Frontal cortex (tissue), 4 donors: ENCODE data around the gene ARF1. TPM values are rescaled to one million over a fixed set of nuclear protein-coding genes. Genes with fewer than 3 reads are reported as not detected.
A peak's percentile ranks its signal among the peaks of the same experiment; 100 is the strongest.
"Not testable (repeated sequence)": the region's sequence is repeated elsewhere in the genome, so short reads cannot be mapped to it uniquely, and the experiment has no call there.

ENCODE experiments used
- DNase-seq, 2 donors: peaks; one replicate each; pipeline ENCODE4 v3.0.0; 2012; ENCODE audit warnings: low spot score in 2 of 2
- FAIRE-seq: peaks from 2 replicates; lab custom pipeline; 2012; peaks lifted over from hg19 to GRCh38; lab: Jason Lieb, UNC
- total RNA-seq: library from RNA; depleted of rRNA; stranded (reverse); fragments of >200 nt; gene quantifications from one replicate; pipeline ENCODE4 v1.2.3, GENCODE V29; 2014
- donor health status: control.
- donor health status: control.
- donor health status: control.

ARF1 gene
- total RNA-seq, 1 donor from 2014 or later = 107 TPM

DNA sequence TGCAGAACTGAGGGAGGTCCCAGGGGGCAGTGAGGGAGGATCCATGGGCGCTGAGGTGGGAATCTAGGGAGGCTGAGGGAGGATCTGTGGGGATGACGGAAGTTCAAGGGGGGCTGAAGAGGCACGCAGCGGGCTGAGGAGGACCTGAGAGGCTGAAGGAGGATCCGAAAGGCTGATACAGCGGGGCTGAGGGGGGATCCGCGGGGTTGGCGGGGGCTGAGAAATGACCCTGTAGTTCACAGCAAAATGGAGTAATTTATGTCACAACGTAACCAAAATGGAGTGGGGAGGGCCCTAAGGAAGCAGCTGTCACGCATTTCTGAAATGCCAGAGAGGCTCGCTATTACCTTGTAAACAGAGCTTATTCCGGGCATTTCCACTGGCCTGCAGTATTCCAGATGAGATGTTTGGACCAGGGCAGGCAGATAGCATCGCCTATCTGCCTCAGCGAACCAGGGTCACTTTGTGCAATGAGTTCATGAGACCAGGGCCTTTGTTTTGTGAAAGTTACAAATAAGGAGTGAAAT, 27.5 kb downstream of the ARF1 start:
- DNase-seq = peak in 1 of 2 donors; percentile 5
- no peak for FAIRE-seq

DNA sequence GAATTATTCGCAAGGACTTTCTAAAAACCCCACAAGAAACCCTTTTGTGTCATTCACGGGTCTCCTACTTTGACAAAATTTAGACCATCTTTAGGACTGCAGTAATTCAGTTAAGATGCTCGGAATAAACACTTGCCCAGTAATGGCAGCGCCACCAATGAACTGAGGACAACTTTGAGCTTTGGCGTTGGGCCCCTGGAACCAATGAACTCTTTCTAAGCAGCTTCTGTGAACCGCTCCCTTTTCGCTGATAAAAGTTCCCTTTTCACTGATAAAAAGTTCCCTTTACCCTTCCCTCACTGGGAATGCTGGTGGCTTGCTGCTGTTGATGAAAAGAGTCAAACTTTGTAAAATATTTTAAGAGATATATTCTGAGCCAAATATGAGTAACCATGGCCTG, 28.0 kb downstream of the ARF1 start:
- FAIRE-seq = no peak
- no peak for DNase-seq

DNA sequence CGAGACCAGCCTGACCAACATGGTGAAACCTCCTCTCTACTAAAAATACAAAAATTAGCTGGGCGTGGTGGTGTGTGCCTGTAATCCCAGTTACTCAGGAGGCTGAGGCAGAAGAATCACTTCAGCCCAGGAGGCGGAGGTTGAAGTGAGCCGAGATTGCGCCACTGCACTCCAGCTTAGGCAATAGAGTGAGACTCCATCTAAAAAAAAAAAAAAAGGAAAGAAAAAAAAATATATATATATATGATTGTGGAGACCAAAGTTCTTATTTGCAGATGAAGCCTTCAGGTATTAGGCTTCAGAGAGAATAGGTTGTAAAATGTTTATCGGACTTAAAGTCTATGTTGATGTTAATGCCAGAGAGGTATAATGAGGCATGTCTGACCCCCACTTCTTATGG, 28.8 kb downstream of the ARF1 start:
- FAIRE-seq = not testable (repeated sequence)

DNA sequence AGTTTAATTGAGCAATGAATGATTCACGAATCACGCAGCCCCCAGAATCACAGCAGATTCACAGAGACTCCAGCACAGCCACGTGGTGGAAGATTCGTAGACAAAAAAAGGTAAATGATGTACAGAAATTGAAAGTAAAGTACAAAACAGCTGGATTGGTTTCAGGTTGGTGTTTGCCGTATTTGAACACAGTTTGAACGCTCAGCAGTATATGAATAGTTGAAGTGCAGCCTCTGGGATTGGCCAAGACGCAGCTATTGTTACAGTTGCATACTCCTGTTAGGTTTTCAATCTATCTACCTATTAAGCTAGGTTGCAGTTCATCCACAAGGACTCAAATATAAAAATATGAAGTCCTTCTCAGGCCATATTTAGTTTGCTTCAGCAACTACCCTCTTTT, 29.7 kb downstream of the ARF1 start:
- no peak for DNase-seq

More for the DNA sequence above, 28.8 kb downstream of the ARF1 start:
- DNase-seq = not testable (repeated sequence)

DNA sequence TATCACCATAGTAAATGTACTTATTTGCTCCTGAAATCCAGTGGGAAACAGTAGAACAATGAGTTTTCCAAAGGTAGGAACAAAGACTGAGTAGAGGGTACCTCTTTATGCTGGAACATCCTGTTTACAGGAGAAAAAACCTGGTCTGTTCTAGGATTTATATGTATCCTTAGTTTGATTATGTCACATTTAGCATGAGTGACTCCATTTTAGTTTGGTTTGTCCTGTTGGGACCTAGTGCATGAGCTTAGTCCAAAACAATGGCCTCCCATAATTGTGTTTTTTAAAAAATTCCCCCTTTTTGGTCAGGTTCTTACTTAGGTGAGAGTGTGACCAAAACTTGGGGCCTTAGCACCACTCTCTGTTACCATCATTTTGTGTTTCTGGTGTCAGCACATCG, 30.1 kb downstream of the ARF1 start:
- no peak for FAIRE-seq
- DNase-seq = no peak

More for the DNA sequence above, 29.7 kb downstream of the ARF1 start:
- no peak for FAIRE-seq

DNA sequence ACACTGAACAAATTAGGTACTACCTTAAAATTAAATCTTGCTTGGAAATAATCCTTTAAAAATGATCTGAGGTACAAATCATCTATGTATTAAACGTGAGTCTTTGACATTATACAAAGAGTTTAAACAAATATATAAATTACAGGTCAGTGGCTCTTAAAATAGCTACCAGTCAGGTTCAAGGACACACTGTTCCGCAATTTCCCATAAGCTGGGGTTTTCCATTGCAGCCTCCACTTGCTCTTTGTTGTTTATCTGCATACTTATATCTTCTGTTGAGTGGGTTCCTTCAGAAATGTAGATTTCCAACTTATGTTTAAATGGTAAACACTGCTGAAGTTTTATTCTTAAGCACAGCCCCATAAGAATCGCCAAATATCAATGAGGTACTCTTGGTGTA, 32.3 kb downstream of the ARF1 start:
- FAIRE-seq (no peak), DNase-seq (no peak)

DNA sequence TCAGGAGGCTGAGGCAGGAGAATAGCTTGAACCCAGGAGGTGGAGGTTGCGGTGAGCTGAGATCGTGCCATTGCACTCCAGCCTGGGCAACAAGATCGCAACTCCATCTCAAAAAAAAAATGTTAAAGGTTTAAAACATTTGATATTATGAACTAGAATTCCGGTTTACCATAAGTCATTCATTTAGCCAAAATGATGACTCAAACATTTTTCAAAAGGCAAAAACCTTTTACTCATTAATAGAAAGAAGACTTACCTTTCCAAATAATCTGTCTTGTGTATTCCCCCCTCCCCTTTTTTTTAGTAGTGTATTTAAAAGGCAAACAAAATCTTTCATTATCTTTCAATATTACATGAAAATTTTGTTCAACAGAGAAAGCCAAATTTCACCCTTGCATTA, 34.8 kb downstream of the ARF1 start:
- FAIRE-seq = no peak

GRCh38 chr1:228118040-228118439, 35.5 kb downstream of the ARF1 start:
- no peak for FAIRE-seq
- DNase-seq = no peak

More for the DNA sequence above, 34.8 kb downstream of the ARF1 start:
- no peak for DNase-seq

GRCh38 chr1:228120351-228120750, 37.8 kb downstream of the ARF1 start:
- FAIRE-seq (no peak), DNase-seq (no peak)

DNA sequence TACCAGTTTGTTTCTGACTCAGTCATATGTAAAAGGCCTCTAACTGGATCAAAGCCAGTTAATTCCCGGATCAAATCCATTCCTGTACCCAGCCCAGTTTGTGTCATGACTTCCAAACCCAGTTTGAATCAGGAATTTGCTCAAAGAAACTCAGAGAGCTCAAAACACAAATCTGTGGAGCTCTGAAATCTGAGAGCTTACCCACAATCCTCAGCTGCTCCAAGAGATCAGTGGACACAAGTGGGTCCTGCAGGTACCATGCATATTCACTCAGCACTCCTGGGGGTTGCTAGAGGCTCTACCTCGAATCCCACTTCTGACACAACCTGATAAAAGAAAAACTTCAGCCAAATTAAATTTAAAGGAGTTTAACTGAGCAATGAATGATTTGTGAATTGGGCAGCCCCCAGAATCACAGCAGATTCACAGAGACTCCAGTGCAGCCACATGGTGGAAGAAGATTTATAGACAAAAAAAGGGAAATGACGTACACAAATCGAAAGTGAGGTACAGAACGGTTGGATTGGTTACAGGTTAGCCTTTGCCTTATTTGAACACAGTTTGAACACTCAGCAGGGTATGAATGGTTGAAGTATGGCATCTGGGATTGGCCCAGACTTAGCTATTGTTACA, 38.5 kb downstream of the ARF1 start:
- DNase-seq = no peak
- FAIRE-seq = no peak

DNA sequence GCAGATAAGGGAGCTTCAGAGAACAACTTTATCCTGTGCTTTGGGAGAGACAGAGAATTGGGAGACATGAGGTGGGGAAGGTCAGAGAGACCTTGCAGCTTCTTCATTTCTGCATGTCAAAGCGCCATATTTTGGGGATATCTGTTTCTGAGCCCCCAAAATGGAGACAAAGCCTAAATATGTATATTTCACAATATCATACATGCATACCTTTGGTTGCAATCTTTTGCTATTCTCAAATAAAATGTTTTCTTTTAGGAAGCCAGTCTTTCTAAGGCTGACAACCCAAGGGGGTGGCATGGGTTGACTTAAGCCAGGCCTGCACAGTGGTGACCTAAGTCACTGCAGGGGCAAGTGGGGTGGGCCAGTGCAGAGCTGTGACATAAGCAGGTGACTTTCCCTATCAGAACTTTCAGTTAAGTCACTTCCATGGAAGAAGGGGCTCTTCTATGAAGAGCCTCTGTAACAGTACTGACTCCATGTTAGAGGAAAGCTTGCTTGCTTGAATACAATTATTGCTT, 40.5 kb downstream of the ARF1 start:
- DNase-seq (no peak), FAIRE-seq (no peak)

DNA sequence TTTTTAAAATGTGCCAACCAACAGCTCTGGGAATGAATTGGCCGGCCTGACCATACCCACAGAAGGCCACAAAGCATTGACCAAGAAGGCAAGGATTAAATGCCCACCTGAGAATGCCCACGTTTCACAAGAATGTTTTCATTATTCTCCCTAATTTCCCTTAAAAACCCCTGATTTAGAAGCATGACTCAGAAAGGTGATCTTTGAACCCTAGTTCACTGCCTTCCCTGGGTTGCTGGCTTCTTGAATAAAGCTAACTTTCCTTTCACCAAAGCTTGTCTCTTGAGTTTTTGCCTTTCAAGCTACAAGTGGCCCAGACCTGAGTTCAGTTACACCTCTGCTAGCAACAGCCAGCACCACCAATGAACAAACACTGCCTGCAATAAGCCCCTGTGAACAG, 41.0 kb downstream of the ARF1 start:
- DNase-seq (no peak), FAIRE-seq (no peak)

DNA sequence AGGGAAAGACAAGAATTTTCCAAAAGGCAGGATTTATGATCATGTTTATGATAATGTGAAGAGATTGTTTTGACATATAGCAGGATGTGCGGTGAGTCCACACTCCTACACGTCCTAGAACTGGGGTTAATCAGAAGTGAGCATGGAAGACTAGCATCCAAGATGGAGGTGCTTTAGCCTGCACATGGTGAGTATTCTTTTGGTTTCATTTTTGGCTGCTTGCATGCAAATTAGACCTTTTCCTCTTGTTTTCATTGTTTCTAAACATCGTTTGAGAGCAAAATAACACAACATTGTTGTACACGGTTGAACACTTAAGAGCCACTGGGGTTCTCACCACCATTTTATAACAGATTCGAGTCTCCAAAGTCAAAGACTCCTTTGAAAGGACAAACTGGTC, 42.7 kb downstream of the ARF1 start:
- DNase-seq (no peak), FAIRE-seq (no peak)

GRCh38 chr1:228131766-228132165, 49.3 kb downstream of the ARF1 start:
- FAIRE-seq = no peak
- no peak for DNase-seq

DNA sequence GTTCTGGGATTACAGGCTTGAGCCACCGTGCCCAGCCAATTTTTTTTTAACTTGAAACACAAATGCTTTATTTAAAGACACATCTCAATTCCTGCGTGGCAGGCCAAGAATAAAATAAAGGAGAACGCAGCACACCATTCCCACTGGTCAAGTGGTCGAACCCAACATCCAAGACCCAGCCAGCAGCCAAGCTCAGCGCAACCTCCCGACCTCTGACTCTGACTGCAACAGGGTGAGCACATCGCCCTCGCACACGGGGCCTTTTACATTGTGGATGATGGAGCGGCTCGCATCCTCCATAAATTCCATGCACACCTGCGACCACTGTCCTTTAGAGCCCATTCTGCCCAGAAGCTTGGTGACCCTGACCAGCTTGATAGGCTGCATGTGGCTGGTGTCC, 52.1 kb downstream of the ARF1 start:
- DNase-seq (no peak), FAIRE-seq (no peak)

DNA sequence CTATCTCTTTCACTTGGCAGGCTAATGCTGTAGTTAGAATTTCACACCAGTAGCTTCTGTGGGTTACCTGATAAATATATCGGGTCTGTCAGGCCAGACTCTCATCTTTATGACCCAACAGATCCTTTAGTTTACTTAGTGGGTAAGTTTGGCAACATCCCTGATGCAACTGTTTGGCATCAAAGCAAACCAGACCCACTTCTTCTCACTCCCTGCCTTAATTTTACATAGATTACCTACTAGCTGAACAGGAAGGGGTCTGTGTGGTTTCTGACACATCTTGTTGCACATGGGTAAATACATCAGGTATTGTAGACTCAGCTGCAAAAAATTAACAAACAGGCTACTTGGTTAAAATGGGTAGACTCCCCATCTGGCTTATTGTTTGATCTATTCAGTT, 54.4 kb downstream of the ARF1 start:
- no peak for FAIRE-seq
- no peak for DNase-seq

DNA sequence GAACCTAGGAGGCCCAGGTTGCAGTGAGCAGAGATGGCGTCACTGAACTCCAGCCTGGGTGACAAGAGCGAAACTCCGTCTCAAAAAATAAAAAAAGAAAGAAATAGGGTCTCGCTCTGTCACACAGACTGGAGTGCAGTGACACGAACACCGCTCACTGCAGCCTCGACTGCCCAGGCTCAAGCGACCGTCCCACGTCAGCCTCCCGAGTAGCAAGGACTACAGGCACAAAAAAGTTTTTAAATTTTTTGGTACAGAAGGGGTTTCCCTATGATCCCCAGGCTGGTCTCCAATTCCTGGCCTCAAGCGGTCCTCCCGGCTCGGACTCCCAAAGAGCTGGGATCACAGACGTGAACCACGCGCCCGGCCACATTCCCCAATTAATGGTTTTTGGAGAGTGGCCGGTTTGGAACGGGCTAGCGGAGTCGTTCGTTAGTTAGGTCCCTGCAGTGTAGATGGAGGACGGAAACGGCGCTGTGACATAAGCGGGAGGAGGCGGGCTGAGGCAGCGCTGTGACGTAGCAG, 57.0 kb downstream of the ARF1 start:
- FAIRE-seq = no peak
- DNase-seq = no peak

DNA sequence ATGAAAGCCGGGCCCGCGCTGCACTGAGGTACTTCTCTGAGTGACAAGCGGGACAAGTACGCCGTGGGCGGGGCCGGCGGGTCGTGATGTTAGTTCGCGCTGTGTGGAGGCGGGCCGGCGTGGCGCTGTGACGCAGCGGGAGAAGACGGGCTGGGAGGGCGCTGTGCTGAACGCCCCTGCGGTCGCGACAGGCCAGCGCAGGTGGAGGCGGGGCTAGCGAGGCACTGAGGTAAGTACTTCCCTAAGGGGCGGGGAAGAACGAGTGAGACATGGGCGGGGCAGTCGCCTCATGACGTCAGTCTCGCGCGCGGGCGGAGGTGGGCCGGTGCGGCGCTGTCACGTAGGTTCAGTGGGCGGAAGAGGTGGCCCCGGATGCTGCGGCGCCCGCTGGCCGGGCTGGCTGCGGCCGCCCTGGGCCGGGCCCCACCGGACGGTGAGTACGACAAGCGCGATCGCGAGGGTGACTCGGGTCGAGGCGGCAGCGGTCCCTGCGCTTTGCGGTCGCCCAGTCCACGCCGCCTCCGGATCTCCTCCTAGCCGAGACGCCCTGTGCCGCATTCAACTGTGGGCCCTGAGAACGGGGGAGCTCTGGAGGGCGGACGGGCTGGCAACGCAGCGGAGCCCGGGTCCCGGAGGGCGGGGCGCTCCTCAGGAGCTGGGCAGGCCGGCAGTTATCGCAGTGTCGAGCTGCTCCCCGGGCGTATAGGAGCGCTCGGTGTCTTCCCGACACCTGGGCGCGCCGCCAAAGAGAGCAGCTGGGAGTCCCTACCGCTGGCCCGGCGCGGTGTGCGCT, 57.6 kb downstream of the ARF1 start, which contains the start of gene GUK1:
TSS of gene GUK1 (plus strand) at position 349 of the 793 bp plus-strand sequence. CDS start at position 373, 24 bp downstream.
- DNase-seq = peak; percentile 96 to 98
- no peak for FAIRE-seq

DNA sequence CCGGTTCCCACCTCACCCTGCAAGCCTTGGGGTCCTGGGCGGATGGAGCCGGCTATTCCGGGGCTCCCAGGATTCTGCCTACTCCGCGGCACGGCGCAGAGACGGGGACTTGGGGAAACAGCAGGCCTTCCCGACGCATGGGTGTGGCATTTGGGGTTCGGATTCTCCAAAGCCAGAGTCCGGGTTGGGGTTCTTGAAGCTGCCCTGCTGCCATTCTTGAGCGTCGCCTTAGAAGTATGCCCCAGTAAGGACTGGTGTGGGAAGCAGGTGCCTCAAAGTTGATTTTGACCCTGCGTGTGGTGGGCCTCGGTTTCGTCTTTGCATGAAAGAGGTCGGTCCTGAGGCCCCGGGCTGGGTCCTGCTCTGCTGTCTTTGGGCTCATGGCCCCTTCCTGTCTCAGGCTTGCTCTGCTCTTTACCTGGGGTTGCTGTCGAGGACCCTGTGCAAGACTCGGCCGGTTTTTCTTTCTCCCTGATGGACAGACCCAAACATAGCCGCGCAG, 58.3 kb downstream of the ARF1 start:
- FAIRE-seq (no peak), DNase-seq (peak in 1 of 2 donors; percentile 17)

DNA sequence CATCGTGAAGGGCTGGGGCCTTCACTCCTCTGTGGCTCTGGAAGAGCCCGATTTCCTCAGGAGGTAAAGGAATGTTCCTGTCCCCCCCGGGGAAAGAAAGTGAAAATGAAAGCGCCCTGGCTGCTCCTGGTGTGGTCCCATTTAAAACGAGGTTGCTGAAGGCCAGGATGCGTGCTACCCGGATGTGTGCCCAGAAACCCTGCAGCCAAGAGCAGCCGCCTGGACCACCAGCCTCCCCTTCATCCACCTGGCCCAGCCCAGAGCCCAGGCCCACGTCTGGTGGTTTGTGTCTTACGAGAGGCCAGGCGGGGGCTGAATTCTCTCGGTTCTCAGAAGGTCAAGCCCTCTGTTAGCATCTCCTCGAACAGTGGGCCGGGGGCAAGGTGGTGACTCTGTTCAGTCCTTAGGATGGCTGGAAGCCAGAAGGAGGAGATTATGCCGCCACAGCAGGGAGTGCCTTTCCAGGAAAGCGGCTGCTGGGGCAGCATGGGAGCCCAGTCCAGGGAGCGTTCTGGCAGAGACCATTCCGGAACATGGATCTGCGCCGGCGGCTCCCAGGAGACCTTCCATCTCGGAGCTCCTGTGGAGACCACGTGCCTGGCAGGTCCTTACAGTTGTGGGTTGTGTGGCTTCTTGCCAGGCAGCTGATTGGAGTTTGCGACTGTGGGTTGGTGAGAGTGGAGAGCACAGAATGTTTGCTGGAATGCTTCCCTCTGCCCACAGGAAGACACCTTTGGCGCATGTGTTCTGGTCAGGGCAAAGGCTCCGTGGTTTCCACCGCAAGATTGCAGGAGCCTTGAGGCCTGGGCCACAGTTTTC, 58.9 kb downstream of the ARF1 start:
- FAIRE-seq (no peak), DNase-seq (peak in 1 of 2 donors; percentile 26)
